SK-N-SH treated with all-trans-retinoic acid at 6 μM for 48 hours (cell line): ENCODE data around the gene MARCHF10.

Experiments
- ATAC-seq: fragments of 200-7000 bp; cut with Tn5 transposase; 3 replicates; pipeline ENCODE4 v1.9.1; 2020; ENCODE audit warnings: mild to moderate bottlenecking, moderate library complexity
- ARNTL ChIP-seq: fragments of 450-650 bp; formaldehyde crosslinking; IDR thresholded peaks from 2 replicates; pipeline ENCODE4 v1.5.0; 2020; ENCODE audit warnings: low read depth, mild to moderate bottlenecking, moderate library complexity, borderline replicate concordance
- BACH2 ChIP-seq: fragments of 250-450 bp; sonication (Bioruptor Pico); IDR thresholded peaks from 2 replicates; pipeline ENCODE4 v1.9.0; 2021; ENCODE audit warnings: mild to moderate bottlenecking, borderline replicate concordance
- CREB5 ChIP-seq: fragments of 250-450 bp; sonication (Bioruptor Pico); IDR thresholded peaks from 2 replicates; pipeline ENCODE4 v1.5.1; 2020; ENCODE audit warnings: low read depth, mild to moderate bottlenecking, moderate library complexity
- CSDC2 ChIP-seq: fragments of 250-450 bp; sonication (Bioruptor Pico); IDR thresholded peaks from 2 replicates; pipeline ENCODE4 v1.5.0; 2020; ENCODE audit warnings: mild to moderate bottlenecking, moderate library complexity
- ESRRG ChIP-seq: fragments of 250-450 bp; sonication (Bioruptor Pico); IDR thresholded peaks from 2 replicates; pipeline ENCODE4 v1.6.1; 2021; ENCODE audit warnings: mild to moderate bottlenecking
- GLIS3 ChIP-seq: fragments of 250-450 bp; sonication (Bioruptor Pico); IDR thresholded peaks from 2 replicates; pipeline ENCODE4 v1.5.0; 2020; ENCODE audit warnings: mild to moderate bottlenecking, moderate library complexity
- ISL1 ChIP-seq: fragments of 250-450 bp; sonication (Bioruptor Pico); IDR thresholded peaks from 2 replicates; pipeline ENCODE4 v2.1.2; 2022; ENCODE audit warnings: mild to moderate bottlenecking, moderate library complexity
- OSR1 ChIP-seq: fragments of 250-450 bp; sonication (Bioruptor Pico); IDR thresholded peaks from 2 replicates; pipeline ENCODE4 v1.8.0; 2022; ENCODE audit warnings: moderate library complexity, mild to moderate bottlenecking, inconsistent platforms
- POU6F1 ChIP-seq: fragments of 250-450 bp; sonication (Bioruptor Pico); IDR thresholded peaks from 2 replicates; pipeline ENCODE4 v1.8.0; 2021; ENCODE audit warnings: low read depth, mild to moderate bottlenecking, moderate library complexity, borderline replicate concordance
- PPARA ChIP-seq: fragments of 250-450 bp; sonication (Bioruptor Pico); IDR thresholded peaks from 2 replicates; pipeline ENCODE4 v1.5.0; 2020; ENCODE audit warnings: mild to moderate bottlenecking, borderline replicate concordance
- RARB ChIP-seq: fragments of 250-450 bp; sonication (Bioruptor Pico); IDR thresholded peaks from 2 replicates; pipeline ENCODE4 v1.8.0; 2021; ENCODE audit warnings: mild to moderate bottlenecking, moderate library complexity
- SNAI2 ChIP-seq: fragments of 250-450 bp; sonication (Bioruptor Pico); IDR thresholded peaks from 2 replicates; pipeline ENCODE4 v1.5.0; 2020; ENCODE audit warnings: mild to moderate bottlenecking, moderate library complexity
- TCF4 ChIP-seq: fragments of 250-450 bp; sonication (Bioruptor Pico); IDR thresholded peaks from 2 replicates; pipeline ENCODE4 v1.8.0; 2021; ENCODE audit warnings: mild to moderate bottlenecking, moderate library complexity, borderline replicate concordance
- TOX ChIP-seq: fragments of 250-450 bp; sonication (Bioruptor Pico); IDR thresholded peaks from 2 replicates; pipeline ENCODE4 v1.8.0; 2021; ENCODE audit warnings: mild to moderate bottlenecking, moderate library complexity, borderline replicate concordance
- ZC3H10 ChIP-seq: fragments of 250-450 bp; sonication (Bioruptor Pico); IDR thresholded peaks from 2 replicates; pipeline ENCODE4 v1.5.1; 2021; ENCODE audit warnings: mild to moderate bottlenecking, moderate library complexity
- ZFP3 ChIP-seq: fragments of 250-450 bp; sonication (Bioruptor Pico); IDR thresholded peaks from 2 replicates; pipeline ENCODE4 v1.5.0; 2020; ENCODE audit warnings: mild to moderate bottlenecking, moderate library complexity
- ZFP30 ChIP-seq: fragments of 450-650 bp; formaldehyde crosslinking; IDR thresholded peaks from 2 replicates; pipeline ENCODE4 v1.5.0; 2022; ENCODE audit warnings: mild to moderate bottlenecking, moderate library complexity
- ZNF565 ChIP-seq: fragments of 450-650 bp; formaldehyde crosslinking; conservative IDR thresholded peaks from 2 replicates; pipeline ENCODE4 v1.5.0; 2020; ENCODE audit warnings: low read depth, mild to moderate bottlenecking, moderate library complexity
- ZNF70 ChIP-seq: fragments of 450-650 bp; formaldehyde crosslinking; IDR thresholded peaks from 2 replicates; pipeline ENCODE4 v1.5.0; 2020; ENCODE audit warnings: mild to moderate bottlenecking, moderate library complexity
- ZNF8 ChIP-seq: fragments of 450-650 bp; formaldehyde crosslinking; IDR thresholded peaks from 2 replicates; pipeline ENCODE4 v1.5.0; 2020; ENCODE audit warnings: mild to moderate bottlenecking, moderate library complexity
- TF ChIP-seq, protein P1 (sequence below): fragments of 250-450 bp; sonication (Bioruptor Pico); IDR thresholded peaks from 2 replicates; pipeline ENCODE4 v1.8.0; 2020; ENCODE audit warnings: mild to moderate bottlenecking, moderate library complexity, borderline replicate concordance
- TF ChIP-seq, protein P2 (sequence below): fragments of 250-450 bp; sonication (Bioruptor Pico); IDR thresholded peaks from 2 replicates; pipeline ENCODE4 v1.5.1; 2021; ENCODE audit warnings: mild to moderate bottlenecking, moderate library complexity
- TF ChIP-seq, protein P3 (sequence below): fragments of 250-450 bp; sonication (Bioruptor Pico); IDR thresholded peaks from 2 replicates; pipeline ENCODE4 v1.5.0; 2020; ENCODE audit warnings: mild to moderate bottlenecking, moderate library complexity

Gene MARCHF10

GRCh38 chr17:62735044-62735651 is 73.0 kb downstream of the MARCHF10 start:
- TF ChIP-seq, protein P1, sequence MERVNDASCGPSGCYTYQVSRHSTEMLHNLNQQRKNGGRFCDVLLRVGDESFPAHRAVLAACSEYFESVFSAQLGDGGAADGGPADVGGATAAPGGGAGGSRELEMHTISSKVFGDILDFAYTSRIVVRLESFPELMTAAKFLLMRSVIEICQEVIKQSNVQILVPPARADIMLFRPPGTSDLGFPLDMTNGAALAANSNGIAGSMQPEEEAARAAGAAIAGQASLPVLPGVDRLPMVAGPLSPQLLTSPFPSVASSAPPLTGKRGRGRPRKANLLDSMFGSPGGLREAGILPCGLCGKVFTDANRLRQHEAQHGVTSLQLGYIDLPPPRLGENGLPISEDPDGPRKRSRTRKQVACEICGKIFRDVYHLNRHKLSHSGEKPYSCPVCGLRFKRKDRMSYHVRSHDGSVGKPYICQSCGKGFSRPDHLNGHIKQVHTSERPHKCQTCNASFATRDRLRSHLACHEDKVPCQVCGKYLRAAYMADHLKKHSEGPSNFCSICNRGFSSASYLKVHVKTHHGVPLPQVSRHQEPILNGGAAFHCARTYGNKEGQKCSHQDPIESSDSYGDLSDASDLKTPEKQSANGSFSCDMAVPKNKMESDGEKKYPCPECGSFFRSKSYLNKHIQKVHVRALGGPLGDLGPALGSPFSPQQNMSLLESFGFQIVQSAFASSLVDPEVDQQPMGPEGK, result no peak
- no peak for TF ChIP-seq CREB5 (CRISPR knock-in tag)
- no peak for TF ChIP-seq ARNTL (CRISPR knock-in tag)
- no peak for TF ChIP-seq ISL1 (CRISPR knock-in tag)
- no peak for TF ChIP-seq TOX (CRISPR knock-in tag)
- TF ChIP-seq RARB (CRISPR knock-in tag), result no peak
- TF ChIP-seq ZNF8 (CRISPR knock-in tag), result no peak
- TF ChIP-seq PPARA, result no peak
- TF ChIP-seq ZC3H10 (CRISPR knock-in tag), result no peak
- TF ChIP-seq POU6F1 (CRISPR knock-in tag), result no peak
- TF ChIP-seq, protein P2, sequence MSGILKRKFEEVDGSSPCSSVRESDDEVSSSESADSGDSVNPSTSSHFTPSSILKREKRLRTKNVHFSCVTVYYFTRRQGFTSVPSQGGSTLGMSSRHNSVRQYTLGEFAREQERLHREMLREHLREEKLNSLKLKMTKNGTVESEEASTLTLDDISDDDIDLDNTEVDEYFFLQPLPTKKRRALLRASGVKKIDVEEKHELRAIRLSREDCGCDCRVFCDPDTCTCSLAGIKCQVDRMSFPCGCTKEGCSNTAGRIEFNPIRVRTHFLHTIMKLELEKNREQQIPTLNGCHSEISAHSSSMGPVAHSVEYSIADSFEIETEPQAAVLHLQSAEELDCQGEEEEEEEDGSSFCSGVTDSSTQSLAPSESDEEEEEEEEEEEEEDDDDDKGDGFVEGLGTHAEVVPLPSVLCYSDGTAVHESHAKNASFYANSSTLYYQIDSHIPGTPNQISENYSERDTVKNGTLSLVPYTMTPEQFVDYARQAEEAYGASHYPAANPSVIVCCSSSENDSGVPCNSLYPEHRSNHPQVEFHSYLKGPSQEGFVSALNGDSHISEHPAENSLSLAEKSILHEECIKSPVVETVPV, result no peak
- no peak for TF ChIP-seq ZFP30 (CRISPR knock-in tag)
- no peak for TF ChIP-seq ESRRG (CRISPR knock-in tag)
- TF ChIP-seq ZFP3 (CRISPR knock-in tag), result no peak
- no peak for TF ChIP-seq GLIS3 (CRISPR knock-in tag)
- TF ChIP-seq, protein P3, sequence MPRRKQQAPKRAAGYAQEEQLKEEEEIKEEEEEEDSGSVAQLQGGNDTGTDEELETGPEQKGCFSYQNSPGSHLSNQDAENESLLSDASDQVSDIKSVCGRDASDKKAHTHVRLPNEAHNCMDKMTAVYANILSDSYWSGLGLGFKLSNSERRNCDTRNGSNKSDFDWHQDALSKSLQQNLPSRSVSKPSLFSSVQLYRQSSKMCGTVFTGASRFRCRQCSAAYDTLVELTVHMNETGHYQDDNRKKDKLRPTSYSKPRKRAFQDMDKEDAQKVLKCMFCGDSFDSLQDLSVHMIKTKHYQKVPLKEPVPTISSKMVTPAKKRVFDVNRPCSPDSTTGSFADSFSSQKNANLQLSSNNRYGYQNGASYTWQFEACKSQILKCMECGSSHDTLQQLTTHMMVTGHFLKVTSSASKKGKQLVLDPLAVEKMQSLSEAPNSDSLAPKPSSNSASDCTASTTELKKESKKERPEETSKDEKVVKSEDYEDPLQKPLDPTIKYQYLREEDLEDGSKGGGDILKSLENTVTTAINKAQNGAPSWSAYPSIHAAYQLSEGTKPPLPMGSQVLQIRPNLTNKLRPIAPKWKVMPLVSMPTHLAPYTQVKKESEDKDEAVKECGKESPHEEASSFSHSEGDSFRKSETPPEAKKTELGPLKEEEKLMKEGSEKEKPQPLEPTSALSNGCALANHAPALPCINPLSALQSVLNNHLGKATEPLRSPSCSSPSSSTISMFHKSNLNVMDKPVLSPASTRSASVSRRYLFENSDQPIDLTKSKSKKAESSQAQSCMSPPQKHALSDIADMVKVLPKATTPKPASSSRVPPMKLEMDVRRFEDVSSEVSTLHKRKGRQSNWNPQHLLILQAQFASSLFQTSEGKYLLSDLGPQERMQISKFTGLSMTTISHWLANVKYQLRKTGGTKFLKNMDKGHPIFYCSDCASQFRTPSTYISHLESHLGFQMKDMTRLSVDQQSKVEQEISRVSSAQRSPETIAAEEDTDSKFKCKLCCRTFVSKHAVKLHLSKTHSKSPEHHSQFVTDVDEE (CRISPR knock-in tag), result no peak
- TF ChIP-seq SNAI2 (CRISPR knock-in tag), result no peak
- no peak for TF ChIP-seq ZNF70 (CRISPR knock-in tag)
- TF ChIP-seq BACH2 (CRISPR knock-in tag), result no peak
- no peak for ATAC-seq

DNA sequence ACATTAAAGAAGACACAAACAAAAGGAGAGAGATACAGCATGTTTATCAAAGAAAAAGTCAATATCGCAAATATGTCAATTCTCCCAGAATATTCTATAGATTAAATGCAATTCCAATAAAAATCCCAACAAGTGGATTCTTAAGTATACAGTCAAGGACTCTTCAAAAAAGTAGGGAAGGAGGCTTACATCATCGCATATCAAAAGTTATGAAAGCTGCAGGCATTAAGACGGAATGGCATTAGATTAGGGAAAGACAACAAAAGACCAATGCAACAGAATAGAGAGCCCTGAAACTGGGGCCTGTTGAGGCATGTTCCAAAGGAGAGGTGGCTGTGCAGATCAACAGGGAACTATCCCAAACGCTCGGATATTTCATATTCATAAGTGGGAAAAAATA is 76.0 kb downstream of the MARCHF10 start:
- no peak for ATAC-seq
- TF ChIP-seq POU6F1 (CRISPR knock-in tag) (no peak), ZFP30 (CRISPR knock-in tag) (no peak), TCF4 (CRISPR knock-in tag) (no peak), TOX (CRISPR knock-in tag) (no peak), CREB5 (CRISPR knock-in tag) (no peak), OSR1 (CRISPR knock-in tag) (no peak), ZNF70 (CRISPR knock-in tag) (no peak), CSDC2 (CRISPR knock-in tag) (no peak), PPARA (no peak), ZNF565 (CRISPR knock-in tag) (no peak)
- TF ChIP-seq, protein P2, result no peak
- TF ChIP-seq, protein P3 (CRISPR knock-in tag), result no peak
